HG02571 (cell line): ENCODE measurements around the gene KCNMB1.
"Not testable (repeated sequence)": the region's sequence is repeated elsewhere in the genome, so short reads cannot be mapped to it uniquely, and the experiment has no call there.

Experiments
- ATAC-seq: cut with Tn5 transposase; IDR thresholded peaks from one replicate; pipeline ENCODE4 v1.9.1; 2021; ENCODE audit warnings: mild to moderate bottlenecking, moderate library complexity; ENCODE audit not compliant: unreplicated experiment

Gene KCNMB1

GRCh38 chr5:170378740-170379139, 10.4 kb downstream of the KCNMB1 start:
- no peak for ATAC-seq

DNA sequence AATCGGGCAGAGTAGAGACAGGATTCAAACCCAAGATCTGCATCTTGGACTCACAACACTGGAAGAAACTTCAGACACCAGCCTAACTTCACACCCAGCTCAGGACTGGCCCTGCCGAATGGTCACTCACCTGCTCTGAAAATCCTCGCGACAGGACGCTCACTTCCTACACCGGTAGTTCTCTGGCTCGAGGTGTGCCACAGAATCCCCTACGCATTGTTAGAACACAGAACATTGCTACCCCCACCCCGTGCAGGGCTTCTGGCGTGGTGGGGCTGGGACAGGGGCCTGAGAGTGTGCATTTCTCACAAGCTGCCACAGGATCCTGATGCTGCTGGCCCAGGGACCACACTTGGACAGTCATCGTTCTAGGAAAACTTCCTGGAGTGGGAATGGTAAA, 12.1 kb downstream of the KCNMB1 start:
- no peak for ATAC-seq

DNA sequence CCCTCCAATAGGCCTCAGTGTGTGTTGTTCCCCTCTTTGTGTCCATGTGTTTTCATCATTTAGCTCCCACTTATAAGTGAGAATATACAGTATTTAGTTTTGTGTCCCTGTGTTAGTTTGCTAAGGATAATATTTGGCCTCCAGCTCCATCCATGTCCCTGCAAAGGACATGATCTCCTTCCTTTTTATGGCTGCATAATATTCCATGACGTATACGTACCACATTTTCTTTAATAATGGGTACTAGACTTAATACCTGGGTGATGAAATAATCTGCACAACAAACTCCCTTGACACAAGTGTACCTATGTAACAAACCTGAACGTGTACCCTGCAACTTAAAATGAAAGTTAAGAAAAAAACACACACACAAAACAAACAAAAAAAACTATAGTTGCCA, 12.6 kb downstream of the KCNMB1 start:
- not testable (repeated sequence) for ATAC-seq

GRCh38 chr5:170375283-170375682, 13.9 kb downstream of the KCNMB1 start:
- no peak for ATAC-seq

DNA sequence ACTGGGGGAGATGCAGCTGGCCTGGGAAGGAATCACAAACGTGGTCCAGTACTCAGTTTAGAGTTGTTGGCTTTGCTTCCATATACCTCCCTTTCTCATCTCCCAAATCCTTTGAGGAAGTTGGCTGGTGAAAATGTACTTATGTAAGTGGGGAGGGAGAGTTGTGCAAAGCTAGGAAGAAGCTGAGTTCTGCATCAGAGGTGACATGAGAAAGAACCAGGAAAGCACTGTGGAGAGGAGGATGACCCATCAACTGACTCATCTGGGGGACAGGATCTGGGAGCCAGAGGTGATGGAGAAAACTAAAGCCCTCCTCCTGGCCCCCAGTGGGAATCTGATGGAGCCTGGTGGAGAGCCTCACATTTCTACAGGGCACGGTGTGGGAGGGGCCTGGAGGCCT, 16.2 kb downstream of the KCNMB1 start:
- ATAC-seq, result no peak

DNA sequence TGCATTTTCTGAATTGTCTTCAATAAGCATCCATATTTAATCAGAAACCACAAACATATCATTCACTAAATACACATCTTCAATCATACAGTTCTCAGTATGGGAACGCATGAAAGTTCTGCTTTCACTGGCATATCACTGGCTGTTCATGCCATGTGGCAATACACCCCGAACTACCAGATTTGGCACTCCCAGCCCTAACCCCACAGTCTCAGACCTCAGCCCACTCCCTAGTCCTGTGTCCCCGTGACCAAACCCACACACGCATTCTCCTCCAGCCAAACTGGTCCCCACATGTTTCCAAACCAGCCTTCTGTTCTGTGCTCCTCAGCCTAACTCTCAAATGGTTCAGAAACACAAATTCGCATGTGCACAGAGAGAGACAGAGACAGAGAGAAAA, 20.6 kb downstream of the KCNMB1 start:
- no peak for ATAC-seq

DNA sequence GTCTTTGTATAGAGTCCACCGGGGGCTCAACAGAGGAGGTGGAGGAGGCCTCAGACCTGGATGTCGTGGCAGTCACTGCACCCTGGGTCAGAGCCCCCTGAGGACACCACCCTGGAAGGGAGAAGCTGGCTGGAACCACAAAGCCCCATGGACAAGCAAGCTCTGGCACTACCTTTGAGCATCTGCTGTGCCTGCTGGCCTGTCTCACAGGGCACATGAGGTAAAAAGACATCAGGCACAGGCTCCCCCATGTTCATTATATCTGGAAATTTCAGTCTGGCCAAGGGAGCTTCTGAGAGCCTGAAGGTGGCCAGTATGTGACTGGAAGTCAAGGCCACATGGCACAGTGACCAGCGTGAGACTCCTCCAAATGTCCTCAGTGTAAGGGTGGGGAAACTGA, 22.9 kb downstream of the KCNMB1 start:
- ATAC-seq, result no peak

GRCh38 chr5:170365831-170366230, 23.3 kb downstream of the KCNMB1 start:
- no peak for ATAC-seq

DNA sequence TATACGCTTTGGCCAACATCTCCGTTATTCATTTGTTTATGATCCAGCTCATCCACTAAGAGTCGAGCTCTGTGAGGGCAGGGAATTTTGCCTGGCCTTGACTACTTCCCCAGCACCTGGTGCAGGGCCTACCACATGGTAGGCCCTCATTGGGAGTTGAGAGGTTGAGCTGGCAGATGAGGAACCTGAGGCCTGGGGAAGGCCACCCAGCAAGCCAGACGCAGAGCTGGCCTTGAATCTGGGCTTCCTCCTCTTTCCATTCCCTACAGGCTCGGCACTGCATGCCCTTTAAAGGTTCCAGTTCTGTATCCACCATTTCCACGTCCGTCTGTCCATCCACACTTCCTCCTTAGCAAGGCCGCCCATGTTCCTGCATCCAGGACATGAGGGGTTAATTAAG, 24.2 kb downstream of the KCNMB1 start:
- ATAC-seq, result no peak

- no peak for ATAC-seq
Observed at GRCh38 chr5:170363671-170364070, 25.5 kb downstream of the KCNMB1 start.

GRCh38 chr5:170362656-170363055, 26.5 kb downstream of the KCNMB1 start:
- ATAC-seq, result no peak

DNA sequence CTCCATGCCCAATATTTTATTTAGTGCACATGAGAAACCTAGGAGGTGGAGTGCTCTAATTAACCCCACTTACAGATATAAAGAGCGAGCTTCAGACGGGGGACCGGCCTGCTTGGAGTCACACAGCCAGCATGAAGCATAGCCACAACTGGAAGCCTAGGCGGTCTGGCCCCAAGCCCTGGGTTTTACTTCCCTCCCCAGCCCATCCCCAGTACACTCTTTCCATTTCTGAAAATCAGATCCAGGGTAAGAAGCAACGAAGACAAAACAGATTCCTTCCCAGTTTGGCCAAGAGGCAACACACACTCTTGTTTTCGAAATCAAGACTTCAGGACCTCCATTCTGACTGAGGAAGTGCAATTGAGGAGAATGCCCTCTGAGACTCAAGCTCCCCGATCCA, 27.1 kb downstream of the KCNMB1 start:
- no peak for ATAC-seq

- ATAC-seq, result no peak
Observed at GRCh38 chr5:170361616-170362015, 27.6 kb downstream of the KCNMB1 start.

DNA sequence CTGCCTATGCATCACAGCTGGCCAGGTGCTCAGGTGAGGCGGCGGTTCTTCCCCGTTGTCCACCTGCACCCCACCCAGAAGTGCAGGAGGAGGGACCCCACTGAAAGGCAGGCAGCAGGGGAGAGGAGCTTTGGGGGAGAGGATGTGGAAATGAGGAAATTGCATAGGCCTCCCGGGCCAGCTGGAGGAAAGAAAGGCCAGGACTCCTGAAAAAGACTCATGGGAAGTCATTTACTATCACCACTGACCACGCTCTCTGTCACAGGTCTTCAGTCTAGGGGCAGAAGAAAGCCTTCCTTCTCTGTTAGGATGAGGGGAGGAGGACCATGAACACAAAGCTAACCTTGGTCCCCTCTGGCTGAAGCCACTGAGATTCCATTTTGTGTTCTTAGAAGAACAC, 28.1 kb downstream of the KCNMB1 start:
- no peak for ATAC-seq

GRCh38 chr5:170360709-170361108, 28.5 kb downstream of the KCNMB1 start:
- ATAC-seq, result no peak

GRCh38 chr5:170357955-170358444, 31.2 kb downstream of the KCNMB1 start:
- ATAC-seq, result no peak

DNA sequence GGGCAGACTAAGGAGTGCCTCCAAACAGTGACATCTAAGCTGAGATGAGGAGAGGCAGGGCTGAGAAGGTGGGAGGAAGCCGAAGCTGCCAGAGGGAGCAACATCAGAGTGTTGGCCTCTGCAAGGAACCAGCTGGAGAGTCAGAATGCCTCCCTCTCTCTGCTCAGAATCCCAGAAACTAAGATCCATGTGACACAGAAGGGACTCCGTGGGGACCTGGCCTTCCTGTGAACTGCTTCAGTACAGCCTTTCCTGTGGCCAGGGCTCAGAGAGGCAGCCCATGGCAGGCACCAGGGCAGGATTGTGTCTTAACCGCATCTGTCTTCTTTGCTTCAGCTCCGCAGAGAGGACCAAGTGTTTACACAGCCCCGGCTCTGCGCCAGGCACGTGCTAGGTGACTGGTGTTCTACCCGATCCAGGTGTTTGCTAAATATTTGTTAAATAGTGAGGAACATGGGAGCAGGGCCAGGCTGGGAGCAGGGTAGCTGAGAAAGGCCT, 33.5 kb downstream of the KCNMB1 start:
- ATAC-seq, result no peak

GRCh38 chr5:170353961-170354360, 35.2 kb downstream of the KCNMB1 start:
- ATAC-seq, result no peak

DNA sequence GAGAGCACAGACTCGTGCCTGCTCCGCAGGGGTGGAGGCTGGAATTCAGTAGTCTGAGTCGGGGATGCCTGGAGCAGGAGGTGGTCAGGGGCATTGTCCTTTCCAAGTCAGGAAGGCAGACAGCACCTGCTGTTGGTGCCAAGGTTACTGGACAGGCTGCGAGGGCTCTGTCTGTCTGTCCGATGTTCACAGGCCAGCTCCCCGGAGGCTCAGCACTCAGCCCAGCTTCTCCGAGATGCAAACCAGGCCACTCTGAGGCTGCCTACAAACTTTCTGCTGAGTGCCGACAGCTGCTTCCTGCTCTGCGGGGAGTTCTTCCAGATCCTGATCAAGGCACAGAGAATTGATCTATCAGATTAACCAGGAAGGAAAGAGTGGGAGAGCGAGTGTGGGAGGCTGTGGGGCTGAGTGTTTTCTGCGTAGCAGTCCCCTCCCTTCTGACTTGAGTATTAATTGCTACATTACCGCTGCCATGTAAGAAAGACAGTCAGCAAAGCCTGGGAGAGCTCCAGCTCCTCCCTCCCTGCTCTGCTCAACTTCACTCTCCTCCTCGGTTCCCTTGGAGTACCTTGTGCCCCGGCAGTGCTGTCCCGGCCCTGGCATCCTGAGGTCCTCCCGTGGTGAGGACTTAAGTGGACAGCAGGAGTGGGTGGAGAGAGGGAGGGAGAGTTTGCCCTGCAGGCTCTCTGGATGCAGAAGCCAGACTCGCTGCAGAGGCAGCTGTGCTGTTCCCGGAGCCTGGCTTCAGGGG, 36.0 kb downstream of the KCNMB1 start:
- no peak for ATAC-seq

GRCh38 chr5:170348137-170348633, 41.0 kb downstream of the KCNMB1 start:
- no peak for ATAC-seq

- no peak for ATAC-seq
Observed at GRCh38 chr5:170347022-170347567, 42.1 kb downstream of the KCNMB1 start.

DNA sequence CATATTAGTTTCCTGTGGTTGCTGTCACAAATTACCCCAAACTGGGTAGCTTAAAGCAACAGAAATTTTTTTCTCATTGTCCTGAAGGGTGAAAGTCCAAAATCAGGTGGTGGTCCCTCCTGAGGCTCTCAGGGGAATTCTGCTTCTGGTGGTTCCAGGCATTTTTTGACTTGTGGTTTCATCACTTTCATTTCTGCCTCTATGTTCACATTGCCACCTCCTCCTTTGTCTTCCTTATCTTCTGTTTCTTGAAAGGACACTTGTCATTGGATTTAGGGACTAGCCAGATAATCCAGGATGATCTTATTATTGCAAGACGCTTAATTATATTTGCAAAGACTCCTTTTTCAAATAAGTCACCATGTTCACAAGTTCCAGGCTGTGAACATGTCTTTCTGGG, 43.2 kb downstream of the KCNMB1 start:
- ATAC-seq, result no peak
